Neural progenitor cell (in vitro differentiated cells): Measurements from ENCODE around the gene SVIP.

Experiments used
- CTCF ChIP-seq: fragments of 200-600 bp; sonication (generic); IDR thresholded peaks from 2 replicates; pipeline ENCODE4 v1.5.1; 2017; ENCODE audit warnings: antibody characterized with exemption, mild to moderate bottlenecking
- EZH2 ChIP-seq: fragments of 200-600 bp; sonication (generic); IDR thresholded peaks from 2 replicates; pipeline ENCODE4 v1.6.1; 2017; ENCODE audit warnings: antibody characterized with exemption, mild to moderate bottlenecking, moderate library complexity
- EZH2phosphoT487 ChIP-seq: fragments of 200-600 bp; sonication (generic); IDR thresholded peaks from 2 replicates; pipeline ENCODE4 v1.6.1; 2017; ENCODE audit warnings: antibody characterized with exemption

- TF ChIP-seq CTCF (no peak), EZH2 (no peak), EZH2phosphoT487 (no peak)
These were observed 60.5 kb downstream of the SVIP start for GRCh38 chr11:22769081-22769480.
